Body of pancreas (tissue), 4 donors: ENCODE results near the gene SRR. TPM values are rescaled to one million over a fixed set of nuclear protein-coding genes. Genes with fewer than 3 reads are reported as not detected.
A peak's percentile ranks its signal among the peaks of the same experiment; 100 is the strongest.

Experiments used
- ATAC-seq: fragments of 150-250 bp; one replicate; pipeline ENCODE4 v1.9.1; 2016
- DNase-seq, 4 donors: peaks; one replicate each; pipeline ENCODE4 v3.0.0-alpha.2; 2019
- H3K27ac ChIP-seq, 4 donors: fragments of 200-600 bp; sonication (generic); 1 replicate in 3 of 4; 2 replicates in 1 of 4; pipeline versions ENCODE4 v1.5.1 to v1.6.1; 2016 to 2019; ENCODE audit warnings: mild to moderate bottlenecking in 1 of 4, mixed read lengths in 1 of 4, moderate library complexity in 1 of 4
- H3K27me3 ChIP-seq, 2 donors: fragments of 200-600 bp; sonication (generic); one replicate each; pipeline ENCODE4 v1.6.0; 2016; ENCODE audit warnings: mild to moderate bottlenecking in 1 of 2
- H3K36me3 ChIP-seq, 2 donors: fragments of 200-600 bp; sonication (generic); replicated peaks in 1 of 2; 2 replicates each; pipeline ENCODE4 v1.5.1; 2016; ENCODE audit warnings: low read depth in 2 of 2; ENCODE audit not compliant: insufficient read depth in 1 of 2
- H3K4me1 ChIP-seq: fragments of 200-600 bp; sonication (generic); one replicate; pipeline ENCODE4 v1.6.0; 2016
- H3K4me3 ChIP-seq, 2 donors: fragments of 200-600 bp; sonication (generic); 1 replicate in 1 of 2; 2 replicates in 1 of 2; pipeline ENCODE4 v1.5.1; 2016 to 2019
- H3K9me3 ChIP-seq, 3 donors: fragments of 200-600 bp; sonication (generic); 1 replicate in 2 of 3; 2 replicates in 1 of 3; pipeline ENCODE4 v1.5.1; 2016
- CTCF ChIP-seq, 7 experiments: fragments of 450-650 bp in 4 of 7; fragments of 200-600 bp in 3 of 7; sonication (generic) in 3 of 7; IDR thresholded peaks; one replicate each; pipeline ENCODE4 v1.5.1; 2016 to 2019; ENCODE audit warnings: antibody characterized with exemption in 7 of 7
- POLR2A ChIP-seq, 3 donors: fragments of 450-650 bp; IDR thresholded peaks; one replicate each; pipeline ENCODE4 v1.6.1; 2016; ENCODE audit warnings: antibody characterized with exemption in 3 of 3, mild to moderate bottlenecking in 2 of 3
- WGBS, 2 donors: methylation state at CpG; one replicate each; pipeline ENCODE4 v1.1.5; 2017; 5-methylcytosine and 5-hydroxymethylcytosine counted together
- intact Hi-C: fragments of 100-400 bp; cut with DNase I; formaldehyde crosslinking; loops from one replicate; pipeline ENCODE4 v1.15.1; 2023
- total RNA-seq, 2 donors: library from RNA; depleted of rRNA; stranded (reverse); fragments of >200 nt; gene quantifications; one replicate each; pipeline ENCODE4 v1.1.0, GENCODE V29; 2016

Gene SRR
- total RNA-seq, 2 donors from 2014 or later, result 4.6 to 9.3 TPM

- Histone ChIP-seq H3K27ac (no peak overlapping the region), H3K4me1 (peaks cover 9% of the 10 kb centered on the region), H3K36me3 (peaks cover 0 to 4% of the 10 kb centered on the region in 2 donors), H3K4me3 (no peak overlapping the region), H3K9me3 (no peaks in the 10 kb centered on the region), H3K27me3 (no peaks in the 10 kb centered on the region)
- no peak for DNase-seq
- 97% methylated on average over 14 of the region's 14 CpGs; no CpG with 5 or more reads in 1 of the 2 donors for WGBS, 2 donors
- no peak for TF ChIP-seq CTCF (IDR thresholded peaks at IDR 0.05)
- TF ChIP-seq POLR2A (IDR thresholded peaks at IDR 0.05), result no peak
- intact Hi-C loops, result no loop called here
- no peak for ATAC-seq
These were observed 59.1 kb downstream of the SRR start for GRCh38 chr17:2362881-2363280.

- H3K4me3 ChIP-seq, result no peak overlapping the region
- H3K27me3 ChIP-seq, result no peaks in the 10 kb centered on the region
- WGBS, 2 donors, result 94% methylated on average over 6 to 21 of the region's 21 CpGs
- intact Hi-C loops, result no loop called here
- no peak for TF ChIP-seq POLR2A (IDR thresholded peaks at IDR 0.05)
- no peak for TF ChIP-seq CTCF (IDR thresholded peaks at IDR 0.05)
- ATAC-seq (no peak), DNase-seq (no peak)
- H3K36me3 ChIP-seq, result peaks cover 0 to 4% of the 10 kb centered on the region in 2 donors
- peaks cover 9% of the 10 kb centered on the region for H3K4me1 ChIP-seq
- H3K27ac ChIP-seq, result no peak overlapping the region
- no peaks in the 10 kb centered on the region for H3K9me3 ChIP-seq
These were observed 59.6 kb downstream of the SRR start for GRCh38 chr17:2363318-2363717.

- Histone ChIP-seq H3K9me3 (no peaks in the 10 kb centered on the region), H3K4me1 (peaks cover 4% of the 10 kb centered on the region), H3K36me3 (peaks cover 0 to 4% of the 10 kb centered on the region in 2 donors), H3K4me3 (no peak overlapping the region), H3K27ac (no peak overlapping the region), H3K27me3 (no peaks in the 10 kb centered on the region)
- DNase-seq (peak in 1 of 4 donors; percentile 11), ATAC-seq (no peak)
- WGBS, 2 donors, result 87 to 93% methylated on average over 14 to 26 of the region's 26 CpGs
- no peak for TF ChIP-seq CTCF (IDR thresholded peaks at IDR 0.05)
- TF ChIP-seq POLR2A (IDR thresholded peaks at IDR 0.05), result no peak
- intact Hi-C loops, result no loop called here
These were observed 60.4 kb downstream of the SRR start for GRCh38 chr17:2363851-2364762.

GRCh38 chr17:2364763-2365116 is 61.0 kb downstream of the SRR start:
- intact Hi-C loops, result no loop called here

More at GRCh38 chr17:2364763-2365116, 61.0 kb downstream of the SRR start:
- no peak for TF ChIP-seq CTCF (IDR thresholded peaks at IDR 0.05)
- no peak for TF ChIP-seq POLR2A (IDR thresholded peaks at IDR 0.05)
- DNase-seq (no peak), ATAC-seq (no peak)
- H3K9me3 ChIP-seq, result no peaks in the 10 kb centered on the region
- no peaks in the 10 kb centered on the region for H3K4me1 ChIP-seq
- H3K27ac ChIP-seq, result no peak overlapping the region
- no peak overlapping the region for H3K4me3 ChIP-seq
- H3K27me3 ChIP-seq, result no peaks in the 10 kb centered on the region
- peaks cover 0 to 4% of the 10 kb centered on the region in 2 donors for H3K36me3 ChIP-seq
- 78 to 91% methylated on average over 9 to 12 of the region's 12 CpGs for WGBS, 2 donors
